ENCODE data around the gene MAT2B.
A peak's percentile ranks its signal among the peaks of the same experiment; 100 is the strongest.

Gene MAT2B

GRCh38 chr5:163505368-163506094, at the start of gene MAT2B:
MAT2B (plus strand) TSS chr5:163505619; CDS start chr5:163505687, 68 bp downstream.
- peak; percentile 97 for DNase-seq

- DNase-seq: no peak
Observed at GRCh38 chr5:163456029-163456589, 49.3 kb upstream of the MAT2B start.

- no peak for DNase-seq
Observed at GRCh38 chr5:163456840-163457239, 48.6 kb upstream of the MAT2B start.

GRCh38 chr5:163458778-163459385, 46.5 kb upstream of the MAT2B start:
- DNase-seq: no peak

GRCh38 chr5:163459462-163459818, 46.0 kb upstream of the MAT2B start:
- DNase-seq: no peak

- peak; percentile 98 for DNase-seq
Observed at GRCh38 chr5:163459819-163460561, 45.4 kb upstream of the MAT2B start, which contains the start of gene NUDCD2. NUDCD2 (minus strand) TSS chr5:163460102; CDS start chr5:163460050, 52 bp downstream.

- DNase-seq: no peak
Observed at GRCh38 chr5:163460562-163461171, 44.8 kb upstream of the MAT2B start, which contains the start of gene HMMR. HMMR (plus strand) TSS chr5:163460632; CDS start chr5:163460693, 61 bp downstream.

GRCh38 chr5:163463063-163463435, 42.4 kb upstream of the MAT2B start:
- DNase-seq: no peak

- no peak for DNase-seq
Observed at GRCh38 chr5:163467682-163468081, 37.7 kb upstream of the MAT2B start.

- no peak for DNase-seq
Observed at GRCh38 chr5:163473635-163474243, 31.7 kb upstream of the MAT2B start.

- DNase-seq: no peak
Observed at GRCh38 chr5:163475411-163475810, 30.0 kb upstream of the MAT2B start.

- DNase-seq: no peak
Observed at GRCh38 chr5:163478126-163478981, 27.1 kb upstream of the MAT2B start.

GRCh38 chr5:163478982-163479271, 26.5 kb upstream of the MAT2B start:
- DNase-seq: no peak

- DNase-seq: no peak
Observed at GRCh38 chr5:163489055-163489744, 16.2 kb upstream of the MAT2B start.

GRCh38 chr5:163489745-163490075, 15.7 kb upstream of the MAT2B start:
- no peak for DNase-seq

GRCh38 chr5:163496286-163496685, 9.1 kb upstream of the MAT2B start:
- no peak for DNase-seq

- DNase-seq: no peak
Observed at GRCh38 chr5:163497315-163497714, 8.1 kb upstream of the MAT2B start.

- no peak for DNase-seq
Observed at GRCh38 chr5:163498886-163499285, 6.5 kb upstream of the MAT2B start.

- DNase-seq: no peak
Observed at GRCh38 chr5:163502521-163502920, 2.9 kb upstream of the MAT2B start.

- peak; percentile 78 for DNase-seq
Observed at GRCh38 chr5:163503106-163504078, 2.0 kb upstream of the MAT2B start.

Data from right forelimb (tissue), 1 donor.